Neural progenitor cell (in vitro differentiated cells): Measurements from ENCODE around the gene VPS26A. TPM values are rescaled to one million over a fixed set of nuclear protein-coding genes. Genes with fewer than 3 reads are reported as not detected.

Source experiments
- DNase-seq: peaks from one replicate; pipeline ENCODE4 v3.0.0-alpha.2; 2016; ENCODE audit warnings: low spot score
- H2AFZ ChIP-seq: fragments of 200-600 bp; sonication (generic); replicated peaks from 2 replicates; pipeline ENCODE4 v1.6.1; 2016; ENCODE audit warnings: antibody characterized with exemption
- H3F3A ChIP-seq: fragments of 200-600 bp; sonication (generic); 2 replicates; pipeline ENCODE4 v1.6.1; 2016; ENCODE audit warnings: antibody characterized with exemption, low read depth
- H3K27ac ChIP-seq: fragments of 200-600 bp; sonication (generic); 2 replicates; pipeline ENCODE4 v1.5.1; 2016; ENCODE audit warnings: mild to moderate bottlenecking
- H3K27me3 ChIP-seq: fragments of 200-600 bp; sonication (generic); 2 replicates; pipeline ENCODE4 v1.6.1; 2016; ENCODE audit warnings: mild to moderate bottlenecking, moderate library complexity
- H3K36me3 ChIP-seq: fragments of 200-600 bp; sonication (generic); 2 replicates; pipeline ENCODE4 v1.5.1; 2016
- H3K4me1 ChIP-seq: fragments of 200-600 bp; sonication (generic); 2 replicates; pipeline ENCODE4 v1.6.1; 2016; ENCODE audit warnings: mixed run types
- H3K4me2 ChIP-seq: fragments of 200-600 bp; sonication (generic); 2 replicates; pipeline ENCODE4 v1.6.1; 2016
- H3K4me3 ChIP-seq: fragments of 200-600 bp; sonication (generic); 2 replicates; pipeline ENCODE4 v1.5.1; 2016
- H3K79me2 ChIP-seq: fragments of 200-600 bp; sonication (generic); 2 replicates; pipeline ENCODE4 v1.6.1; 2016; ENCODE audit warnings: low read depth
- H3K9ac ChIP-seq: fragments of 200-600 bp; sonication (generic); 2 replicates; pipeline ENCODE4 v1.6.1; 2016
- H3K9me3 ChIP-seq: fragments of 200-600 bp; sonication (generic); 2 replicates; pipeline ENCODE4 v1.5.1; 2016; ENCODE audit warnings: low read depth
- H4K20me1 ChIP-seq: fragments of 200-600 bp; sonication (generic); 2 replicates; pipeline ENCODE4 v1.6.1; 2016; ENCODE audit warnings: low read depth
- H3K27ac Mint-ChIP-seq: 3 replicates; pipeline ENCODE4 v1.8.0; 2021; ENCODE audit warnings: mixed read lengths
- H3K27me3 Mint-ChIP-seq: 2 replicates; pipeline ENCODE4 v1.8.0; 2022; ENCODE audit warnings: low read depth, mild to moderate bottlenecking, inconsistent platforms, moderate library complexity, mixed read lengths; ENCODE audit not compliant: insufficient read depth
- H3K36me3 Mint-ChIP-seq: 3 replicates; pipeline ENCODE4 v1.8.0; 2021; ENCODE audit warnings: mixed read lengths
- H3K4me1 Mint-ChIP-seq: 3 replicates; pipeline ENCODE4 v1.8.0; 2021; ENCODE audit warnings: mixed read lengths
- H3K4me3 Mint-ChIP-seq: 3 replicates; pipeline ENCODE4 v1.8.0; 2021; ENCODE audit warnings: mild to moderate bottlenecking, moderate library complexity, mixed read lengths
- H3K9me3 Mint-ChIP-seq: 3 replicates; pipeline ENCODE4 v1.8.0; 2020; ENCODE audit warnings: mixed read lengths
- EZH2 ChIP-seq: fragments of 200-600 bp; sonication (generic); IDR thresholded peaks from 2 replicates; pipeline ENCODE4 v1.6.1; 2017; ENCODE audit warnings: antibody characterized with exemption, mild to moderate bottlenecking, moderate library complexity
- EZH2phosphoT487 ChIP-seq: fragments of 200-600 bp; sonication (generic); IDR thresholded peaks from 2 replicates; pipeline ENCODE4 v1.6.1; 2017; ENCODE audit warnings: antibody characterized with exemption
- total RNA-seq: library from RNA; depleted of rRNA; stranded (reverse); fragments of >200 nt; gene quantifications from 2 replicates; pipeline ENCODE4 v1.2.3, GENCODE V29; 2015; ENCODE audit warnings: low replicate concordance
- TF ChIP-seq, protein P1 (sequence below): fragments of 200-600 bp; sonication (generic); IDR thresholded peaks from 2 replicates; pipeline ENCODE4 v1.5.1; 2017; ENCODE audit warnings: antibody characterized with exemption, mild to moderate bottlenecking

Gene VPS26A
- total RNA-seq, 1 donor from 2014 or later = 56.0 TPM

- H3K27me3 Mint-ChIP-seq = peaks cover 6% of the 10 kb centered on the region
These were observed 1.6 kb downstream of the VPS26A start for GRCh38 chr10:69125554-69125953.

GRCh38 chr10:69130251-69130650, 6.3 kb downstream of the VPS26A start:
- Histone ChIP-seq H4K20me1 (peaks cover 31% of the 10 kb centered on the region), H3F3A (peaks cover 10% of the 10 kb centered on the region), H3K27ac (no peak overlapping the region), H3K9ac (no peak overlapping the region), H3K9me3 (no peaks in the 10 kb centered on the region), H3K36me3 (peaks cover 14% of the 10 kb centered on the region), H2AFZ (no peak overlapping the region), H3K27me3 (no peaks in the 10 kb centered on the region), H3K4me1 (peaks cover 4% of the 10 kb centered on the region), H3K79me2 (peaks cover 92% of the 10 kb centered on the region), H3K4me3 (no peak overlapping the region), H3K4me2 (no peak overlapping the region)
- Mint-ChIP-seq H3K4me1 (peaks cover 17% of the 10 kb centered on the region), H3K27me3 (no peaks in the 10 kb centered on the region), H3K36me3 (peaks cover 4% of the 10 kb centered on the region), H3K27ac (no peak overlapping the region), H3K9me3 (no peaks in the 10 kb centered on the region), H3K4me3 (no peak overlapping the region)
- no peak for TF ChIP-seq EZH2phosphoT487
- TF ChIP-seq, protein P1, sequence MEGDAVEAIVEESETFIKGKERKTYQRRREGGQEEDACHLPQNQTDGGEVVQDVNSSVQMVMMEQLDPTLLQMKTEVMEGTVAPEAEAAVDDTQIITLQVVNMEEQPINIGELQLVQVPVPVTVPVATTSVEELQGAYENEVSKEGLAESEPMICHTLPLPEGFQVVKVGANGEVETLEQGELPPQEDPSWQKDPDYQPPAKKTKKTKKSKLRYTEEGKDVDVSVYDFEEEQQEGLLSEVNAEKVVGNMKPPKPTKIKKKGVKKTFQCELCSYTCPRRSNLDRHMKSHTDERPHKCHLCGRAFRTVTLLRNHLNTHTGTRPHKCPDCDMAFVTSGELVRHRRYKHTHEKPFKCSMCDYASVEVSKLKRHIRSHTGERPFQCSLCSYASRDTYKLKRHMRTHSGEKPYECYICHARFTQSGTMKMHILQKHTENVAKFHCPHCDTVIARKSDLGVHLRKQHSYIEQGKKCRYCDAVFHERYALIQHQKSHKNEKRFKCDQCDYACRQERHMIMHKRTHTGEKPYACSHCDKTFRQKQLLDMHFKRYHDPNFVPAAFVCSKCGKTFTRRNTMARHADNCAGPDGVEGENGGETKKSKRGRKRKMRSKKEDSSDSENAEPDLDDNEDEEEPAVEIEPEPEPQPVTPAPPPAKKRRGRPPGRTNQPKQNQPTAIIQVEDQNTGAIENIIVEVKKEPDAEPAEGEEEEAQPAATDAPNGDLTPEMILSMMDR = no peak
- TF ChIP-seq EZH2 = no peak
- DNase-seq = no peak

More at GRCh38 chr10:69125554-69125953, 1.6 kb downstream of the VPS26A start:
- DNase-seq = no peak
- no peaks in the 10 kb centered on the region for H3K27me3 ChIP-seq
- no peaks in the 10 kb centered on the region for H3K36me3 Mint-ChIP-seq
- H3K4me1 Mint-ChIP-seq = peaks cover 26% of the 10 kb centered on the region
- H3K9me3 ChIP-seq = no peaks in the 10 kb centered on the region
- peak overlapping the region; percentile 83 for H3K4me2 ChIP-seq
- peak overlapping the region; percentile 92 for H3K4me3 ChIP-seq
- H3K4me1 ChIP-seq = peaks cover 8% of the 10 kb centered on the region
- H3K36me3 ChIP-seq = no peaks in the 10 kb centered on the region
- H3K27ac Mint-ChIP-seq = no peak overlapping the region
- no peak overlapping the region for H3K27ac ChIP-seq
- peaks cover 62% of the 10 kb centered on the region for H3K79me2 ChIP-seq
- TF ChIP-seq, protein P1 = no peak
- TF ChIP-seq EZH2phosphoT487 = no peak
- TF ChIP-seq EZH2 = no peak
- H4K20me1 ChIP-seq = peaks cover 24% of the 10 kb centered on the region
- no peak overlapping the region for H2AFZ ChIP-seq
- H3K9me3 Mint-ChIP-seq = no peaks in the 10 kb centered on the region
- H3K4me3 Mint-ChIP-seq = peak overlapping the region; percentile 99
- peaks cover 28% of the 10 kb centered on the region for H3F3A ChIP-seq
- no peak overlapping the region for H3K9ac ChIP-seq

DNA sequence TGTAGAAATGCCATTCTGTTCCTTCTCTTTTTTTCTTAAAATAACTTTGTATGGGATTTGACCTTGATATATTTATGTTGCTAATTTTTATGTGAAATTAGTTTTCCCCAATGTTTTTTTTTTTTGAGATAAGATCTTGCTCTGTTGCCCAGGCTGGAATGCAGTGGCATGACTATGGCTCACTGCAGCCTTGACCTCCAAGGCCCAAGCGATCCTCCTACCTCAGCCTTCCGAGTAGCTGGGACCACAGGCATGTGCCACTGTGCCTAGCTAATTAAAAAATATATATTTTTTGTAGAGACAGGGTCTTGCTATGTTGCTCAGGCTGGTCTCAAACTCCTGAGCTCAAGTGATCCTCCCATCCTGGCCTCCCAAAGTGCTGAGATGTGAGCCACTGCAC, 16.0 kb downstream of the VPS26A start:
- Histone ChIP-seq H2AFZ (no peak overlapping the region), H3K27ac (no peak overlapping the region), H3K9ac (no peak overlapping the region), H3F3A (no peaks in the 10 kb centered on the region), H3K27me3 (no peaks in the 10 kb centered on the region), H3K36me3 (no peaks in the 10 kb centered on the region), H3K4me1 (no peaks in the 10 kb centered on the region), H3K4me3 (no peak overlapping the region), H3K79me2 (peaks cover 87% of the 10 kb centered on the region), H3K4me2 (no peak overlapping the region), H3K9me3 (no peaks in the 10 kb centered on the region), H4K20me1 (peaks cover 36% of the 10 kb centered on the region)
- Mint-ChIP-seq H3K27ac (no peak overlapping the region), H3K36me3 (peaks cover 4% of the 10 kb centered on the region), H3K9me3 (no peaks in the 10 kb centered on the region), H3K27me3 (peaks cover 2% of the 10 kb centered on the region), H3K4me1 (no peaks in the 10 kb centered on the region), H3K4me3 (no peak overlapping the region)
- no peak for TF ChIP-seq EZH2phosphoT487
- TF ChIP-seq, protein P1 = no peak
- TF ChIP-seq EZH2 = no peak
- no peak for DNase-seq
